GM19397 (cell line): ENCODE results near the gene NCOA1.

ENCODE experiments used
- ATAC-seq: cut with Tn5 transposase; IDR thresholded peaks from one replicate; pipeline ENCODE4 v1.9.1; 2021; ENCODE audit warnings: mild to moderate bottlenecking, moderate library complexity; ENCODE audit not compliant: unreplicated experiment

NCOA1 gene

GRCh38 chr2:24816404-24816803, 325.4 kb downstream of the NCOA1 start:
- no peak for ATAC-seq

GRCh38 chr2:24816884-24817283, 325.8 kb downstream of the NCOA1 start:
- ATAC-seq, result no peak

- ATAC-seq, result no peak
Observed at GRCh38 chr2:24818721-24819167, 327.7 kb downstream of the NCOA1 start.

- no peak for ATAC-seq
Observed at GRCh38 chr2:24819442-24820174, 328.6 kb downstream of the NCOA1 start.

GRCh38 chr2:24820175-24820513, 329.1 kb downstream of the NCOA1 start:
- ATAC-seq, result no peak
